Measurements from ENCODE around the gene SPTA1.

SPTA1 gene

GRCh38 chr1:158563853-158564252 lies 122.7 kb downstream of the SPTA1 start:
- DNase-seq, result no peak
